WTC11 (cell line): ENCODE results near the gene CTBP1. TPM values are rescaled to one million over a fixed set of nuclear protein-coding genes. Genes with fewer than 3 reads are reported as not detected.

Experiments
- ATAC-seq: fragments of 200-7000 bp; cut with Tn5 transposase; 2 replicates; pipeline ENCODE4 v1.10.0; 2021; ENCODE audit warnings: mild to moderate bottlenecking, moderate library complexity
- CTCF ChIA-PET: fragments of 300-600 bp; sonication (Branson Sonifier 250); formaldehyde crosslinking; loops from one replicate; lab custom pipeline; 2021; ENCODE audit warnings: antibody characterized with exemption; lab: Charles Lee
- POLR2A ChIA-PET: fragments of 350-600 bp; sonication (Branson Sonifier 250); formaldehyde crosslinking; loops from one replicate; lab custom pipeline; 2021; ENCODE audit warnings: antibody characterized with exemption; lab: Charles Lee
- DNase-seq: peaks from one replicate; pipeline ENCODE4 v3.0.0; 2021; ENCODE audit warnings: low spot score
- H3K27ac Mint-ChIP-seq: 2 replicates; pipeline ENCODE4 v1.8.0; 2021; ENCODE audit warnings: mixed read lengths
- H3K27me3 Mint-ChIP-seq: 2 replicates; pipeline ENCODE4 v1.8.0; 2021; ENCODE audit warnings: low read depth, mild to moderate bottlenecking, moderate library complexity, mixed read lengths
- H3K36me3 Mint-ChIP-seq: 2 replicates; pipeline ENCODE4 v1.8.0; 2021; ENCODE audit warnings: mixed read lengths
- H3K4me1 Mint-ChIP-seq: 2 replicates; pipeline ENCODE4 v1.8.0; 2022; ENCODE audit warnings: mixed read lengths
- H3K4me3 Mint-ChIP-seq: 2 replicates; pipeline ENCODE4 v1.8.0; 2021; ENCODE audit warnings: mild to moderate bottlenecking, moderate library complexity, mixed read lengths
- H3K9me3 Mint-ChIP-seq: 2 replicates; pipeline ENCODE4 v1.8.0; 2021; ENCODE audit warnings: mixed read lengths
- CREM ChIP-seq: sonication (generic); formaldehyde crosslinking; IDR thresholded peaks from 2 replicates; pipeline ENCODE4 v1.8.1; 2022; ENCODE audit warnings: mild to moderate bottlenecking, missing genetic modification reagents, moderate library complexity
- ELF4 ChIP-seq: sonication (generic); formaldehyde crosslinking; IDR thresholded peaks from 2 replicates; pipeline ENCODE4 v1.8.1; 2022; ENCODE audit warnings: low read depth, mild to moderate bottlenecking, moderate library complexity, missing genetic modification reagents
- EMX1 ChIP-seq: fragments of 250-450 bp; sonication (Bioruptor Pico); IDR thresholded peaks from 2 replicates; pipeline ENCODE4 v1.8.0; 2021; ENCODE audit warnings: mild to moderate bottlenecking
- FOXJ3 ChIP-seq: sonication (generic); formaldehyde crosslinking; IDR thresholded peaks from 2 replicates; pipeline ENCODE4 v1.9.0; 2021; ENCODE audit warnings: missing genetic modification reagents, mild to moderate bottlenecking, borderline replicate concordance
- FOXK1 ChIP-seq: sonication (generic); formaldehyde crosslinking; IDR thresholded peaks from 2 replicates; pipeline ENCODE4 v1.8.0; 2022; ENCODE audit warnings: mild to moderate bottlenecking, moderate library complexity, missing genetic modification reagents
- GABPB1 ChIP-seq: sonication (generic); formaldehyde crosslinking; IDR thresholded peaks from 2 replicates; pipeline ENCODE4 v1.8.1; 2023; ENCODE audit warnings: mild to moderate bottlenecking, missing genetic modification reagents
- IRF2 ChIP-seq: sonication (generic); formaldehyde crosslinking; IDR thresholded peaks from 2 replicates; pipeline ENCODE4 v1.8.0; 2022; ENCODE audit warnings: low read depth, missing genetic modification reagents, borderline replicate concordance
- MXD4 ChIP-seq: fragments of 250-450 bp; sonication (Bioruptor Pico); IDR thresholded peaks from 2 replicates; pipeline ENCODE4 v1.8.0; 2021; ENCODE audit warnings: mild to moderate bottlenecking, moderate library complexity, borderline replicate concordance
- NFYB ChIP-seq: sonication (generic); formaldehyde crosslinking; conservative IDR thresholded peaks from 2 replicates; pipeline ENCODE4 v1.8.0; 2022; ENCODE audit warnings: low read depth, missing genetic modification reagents
- RORB ChIP-seq: fragments of 250-450 bp; sonication (Bioruptor Pico); IDR thresholded peaks from 2 replicates; pipeline ENCODE4 v1.9.0; 2021; ENCODE audit warnings: mild to moderate bottlenecking
- SOX15 ChIP-seq: fragments of 250-450 bp; sonication (Bioruptor Pico); IDR thresholded peaks from 2 replicates; pipeline ENCODE4 v1.9.0; 2021; ENCODE audit warnings: mild to moderate bottlenecking
- ZNF263 ChIP-seq: sonication (generic); formaldehyde crosslinking; IDR thresholded peaks from 2 replicates; pipeline ENCODE4 v1.8.1; 2022; ENCODE audit warnings: low read depth, mild to moderate bottlenecking, moderate library complexity, missing genetic modification reagents
- ZNF416 ChIP-seq: fragments of 250-450 bp; sonication (Bioruptor Pico); IDR thresholded peaks from 2 replicates; pipeline ENCODE4 v1.9.0; 2021; ENCODE audit warnings: mild to moderate bottlenecking, inconsistent platforms
- total RNA-seq: library from RNA; stranded (reverse); gene quantifications from 3 replicates; pipeline ENCODE4 v1.2.3, GENCODE V29; 2021
- TF ChIP-seq, protein P1 (sequence below): fragments of 250-450 bp; sonication (Bioruptor Pico); IDR thresholded peaks from 2 replicates; pipeline ENCODE4 v2.1.2; 2022; ENCODE audit warnings: mild to moderate bottlenecking, moderate library complexity
- TF ChIP-seq, protein P2 (sequence below): sonication (generic); formaldehyde crosslinking; IDR thresholded peaks from 2 replicates; pipeline ENCODE4 v1.8.1; 2022; ENCODE audit warnings: low read depth, missing genetic modification reagents, borderline replicate concordance
- TF ChIP-seq, protein P3 (sequence below): sonication (generic); formaldehyde crosslinking; IDR thresholded peaks from 2 replicates; pipeline ENCODE4 v1.8.1; 2023; ENCODE audit warnings: mild to moderate bottlenecking, missing genetic modification reagents, moderate library complexity
- TF ChIP-seq, protein P4 (sequence below): sonication (generic); formaldehyde crosslinking; IDR thresholded peaks from 2 replicates; pipeline ENCODE4 v1.8.1; 2022; ENCODE audit warnings: missing genetic modification reagents, borderline replicate concordance
- TF ChIP-seq, protein P5 (sequence below): sonication (generic); formaldehyde crosslinking; IDR thresholded peaks from 2 replicates; pipeline ENCODE4 v1.8.1; 2022; ENCODE audit warnings: low read depth, mild to moderate bottlenecking, moderate library complexity, missing genetic modification reagents, borderline replicate concordance
- TF ChIP-seq, protein P6 (sequence below): fragments of 250-450 bp; sonication (Bioruptor Pico); IDR thresholded peaks from 2 replicates; pipeline ENCODE4 v1.9.0; 2021; ENCODE audit warnings: mild to moderate bottlenecking
- TF ChIP-seq, protein P7 (sequence below): fragments of 250-450 bp; sonication (Bioruptor Pico); conservative IDR thresholded peaks from 2 replicates; pipeline ENCODE4 v1.9.0; 2021; ENCODE audit warnings: mild to moderate bottlenecking
- TF ChIP-seq, protein P8 (sequence below): sonication (generic); formaldehyde crosslinking; IDR thresholded peaks from 2 replicates; pipeline ENCODE4 v1.8.1; 2022; ENCODE audit warnings: mild to moderate bottlenecking, moderate library complexity, missing genetic modification reagents

Gene CTBP1
- total RNA-seq, 1 experiment from 2014 or later, result 143 TPM

DNA sequence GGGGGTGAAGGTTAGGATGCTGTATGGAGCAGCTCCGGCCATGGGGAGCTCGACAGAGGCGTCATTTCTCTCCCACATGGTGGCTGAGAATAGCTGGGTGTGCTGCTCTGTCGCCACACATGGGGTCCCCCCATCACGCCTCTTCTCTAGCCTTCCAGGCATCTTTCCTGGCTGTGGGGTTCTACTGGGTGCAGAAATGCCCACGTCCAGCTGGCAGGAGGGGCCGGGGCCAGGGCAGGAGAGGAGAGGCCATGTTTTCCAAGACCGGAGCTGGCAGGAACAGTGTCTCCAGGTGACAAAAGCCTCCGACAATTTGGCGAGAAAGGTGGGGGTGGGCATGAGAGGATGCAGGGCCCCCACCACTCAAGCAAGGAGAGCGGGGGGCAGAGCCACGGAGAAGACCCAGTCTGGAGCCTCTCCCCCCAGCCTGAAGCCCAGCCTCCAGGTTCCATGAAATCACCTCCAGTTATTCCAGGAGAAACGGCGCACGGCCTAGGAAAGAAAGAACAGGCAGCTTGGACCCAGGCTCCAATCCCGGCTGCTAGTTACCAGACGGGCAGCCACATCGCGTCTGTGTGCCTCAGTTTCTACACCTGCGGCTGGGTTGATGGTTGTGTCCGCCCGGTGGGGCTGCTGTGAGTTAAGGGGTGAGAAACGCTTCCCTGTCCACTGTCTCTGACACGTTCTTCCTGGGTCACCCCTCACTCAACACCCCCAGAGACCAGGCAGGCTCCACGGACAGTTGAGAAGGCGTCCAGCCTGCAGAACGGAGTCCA is 49.2 kb downstream of the CTBP1 start:
- Mint-ChIP-seq H3K4me1 (no peaks in the 10 kb centered on the region), H3K4me3 (no peak overlapping the region), H3K27ac (no peak overlapping the region)

DNA sequence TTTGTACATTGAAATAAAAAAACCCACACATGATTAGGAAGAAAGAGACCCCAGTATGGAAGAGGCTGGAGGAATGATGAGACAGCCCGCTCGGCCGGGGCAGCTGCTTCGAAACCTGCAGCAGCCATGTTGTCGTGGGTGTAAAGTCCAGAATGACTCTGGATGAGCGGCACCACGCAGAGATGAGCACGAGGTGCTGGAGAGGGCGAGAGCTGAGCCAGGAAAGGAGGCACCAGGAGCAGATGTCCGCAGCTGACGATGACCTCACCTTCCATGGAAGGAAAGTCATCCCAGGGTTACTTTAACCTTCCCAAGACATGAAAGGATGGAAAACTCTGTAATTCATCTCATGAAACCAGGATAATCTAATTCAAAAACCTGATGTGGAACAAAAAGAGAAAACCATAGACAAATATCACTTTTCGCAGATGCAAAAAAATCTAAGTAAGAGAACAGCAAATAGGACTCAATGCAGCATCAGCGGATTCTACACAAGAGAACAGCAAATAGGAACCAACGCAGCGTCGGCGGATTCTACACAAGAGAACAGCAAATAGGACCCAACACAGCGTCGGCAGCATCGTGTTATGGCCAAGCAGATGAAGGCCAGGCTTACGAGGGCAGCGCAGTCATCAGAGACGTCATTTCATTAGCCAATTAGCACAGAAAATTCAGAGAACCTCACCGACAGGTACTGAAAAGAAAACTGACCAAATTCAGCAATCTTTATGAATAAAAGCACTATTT is 50.7 kb downstream of the CTBP1 start:
- DNase-seq, result peak; percentile 5
- Mint-ChIP-seq H3K36me3 (no peaks in the 10 kb centered on the region), H3K27me3 (no peaks in the 10 kb centered on the region), H3K9me3 (no peaks in the 10 kb centered on the region), H3K4me3 (no peak overlapping the region), H3K27ac (no peak overlapping the region), H3K4me1 (no peaks in the 10 kb centered on the region)
- ChIA-PET CTCF (interaction anchor here (0.9 to 1.2 kb wide), 2 partner anchors 88 to 470 kb away, joined by 3 read pairs; no protein-coding TSS in a partner anchor), POLR2A (no interaction called here)
- ATAC-seq, result no peak
- TF ChIP-seq, protein P1, sequence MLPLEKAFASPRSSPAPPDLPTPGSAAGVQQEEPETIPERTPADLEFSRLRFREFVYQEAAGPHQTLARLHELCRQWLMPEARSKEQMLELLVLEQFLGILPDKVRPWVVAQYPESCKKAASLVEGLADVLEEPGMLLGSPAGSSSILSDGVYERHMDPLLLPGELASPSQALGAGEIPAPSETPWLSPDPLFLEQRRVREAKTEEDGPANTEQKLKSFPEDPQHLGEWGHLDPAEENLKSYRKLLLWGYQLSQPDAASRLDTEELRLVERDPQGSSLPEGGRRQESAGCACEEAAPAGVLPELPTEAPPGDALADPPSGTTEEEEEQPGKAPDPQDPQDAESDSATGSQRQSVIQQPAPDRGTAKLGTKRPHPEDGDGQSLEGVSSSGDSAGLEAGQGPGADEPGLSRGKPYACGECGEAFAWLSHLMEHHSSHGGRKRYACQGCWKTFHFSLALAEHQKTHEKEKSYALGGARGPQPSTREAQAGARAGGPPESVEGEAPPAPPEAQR (CRISPR knock-in tag), result no peak
- TF ChIP-seq, protein P2, sequence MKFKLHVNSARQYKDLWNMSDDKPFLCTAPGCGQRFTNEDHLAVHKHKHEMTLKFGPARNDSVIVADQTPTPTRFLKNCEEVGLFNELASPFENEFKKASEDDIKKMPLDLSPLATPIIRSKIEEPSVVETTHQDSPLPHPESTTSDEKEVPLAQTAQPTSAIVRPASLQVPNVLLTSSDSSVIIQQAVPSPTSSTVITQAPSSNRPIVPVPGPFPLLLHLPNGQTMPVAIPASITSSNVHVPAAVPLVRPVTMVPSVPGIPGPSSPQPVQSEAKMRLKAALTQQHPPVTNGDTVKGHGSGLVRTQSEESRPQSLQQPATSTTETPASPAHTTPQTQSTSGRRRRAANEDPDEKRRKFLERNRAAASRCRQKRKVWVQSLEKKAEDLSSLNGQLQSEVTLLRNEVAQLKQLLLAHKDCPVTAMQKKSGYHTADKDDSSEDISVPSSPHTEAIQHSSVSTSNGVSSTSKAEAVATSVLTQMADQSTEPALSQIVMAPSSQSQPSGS (CRISPR knock-in tag), result no peak
- TF ChIP-seq RORB (CRISPR knock-in tag) (no peak), EMX1 (CRISPR knock-in tag) (no peak), ZNF263 (CRISPR knock-in tag) (no peak), CREM (CRISPR knock-in tag) (no peak), IRF2 (no peak)
- TF ChIP-seq, protein P3, sequence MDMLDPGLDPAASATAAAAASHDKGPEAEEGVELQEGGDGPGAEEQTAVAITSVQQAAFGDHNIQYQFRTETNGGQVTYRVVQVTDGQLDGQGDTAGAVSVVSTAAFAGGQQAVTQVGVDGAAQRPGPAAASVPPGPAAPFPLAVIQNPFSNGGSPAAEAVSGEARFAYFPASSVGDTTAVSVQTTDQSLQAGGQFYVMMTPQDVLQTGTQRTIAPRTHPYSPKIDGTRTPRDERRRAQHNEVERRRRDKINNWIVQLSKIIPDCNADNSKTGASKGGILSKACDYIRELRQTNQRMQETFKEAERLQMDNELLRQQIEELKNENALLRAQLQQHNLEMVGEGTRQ (CRISPR knock-in tag), result no peak
- TF ChIP-seq, protein P4, sequence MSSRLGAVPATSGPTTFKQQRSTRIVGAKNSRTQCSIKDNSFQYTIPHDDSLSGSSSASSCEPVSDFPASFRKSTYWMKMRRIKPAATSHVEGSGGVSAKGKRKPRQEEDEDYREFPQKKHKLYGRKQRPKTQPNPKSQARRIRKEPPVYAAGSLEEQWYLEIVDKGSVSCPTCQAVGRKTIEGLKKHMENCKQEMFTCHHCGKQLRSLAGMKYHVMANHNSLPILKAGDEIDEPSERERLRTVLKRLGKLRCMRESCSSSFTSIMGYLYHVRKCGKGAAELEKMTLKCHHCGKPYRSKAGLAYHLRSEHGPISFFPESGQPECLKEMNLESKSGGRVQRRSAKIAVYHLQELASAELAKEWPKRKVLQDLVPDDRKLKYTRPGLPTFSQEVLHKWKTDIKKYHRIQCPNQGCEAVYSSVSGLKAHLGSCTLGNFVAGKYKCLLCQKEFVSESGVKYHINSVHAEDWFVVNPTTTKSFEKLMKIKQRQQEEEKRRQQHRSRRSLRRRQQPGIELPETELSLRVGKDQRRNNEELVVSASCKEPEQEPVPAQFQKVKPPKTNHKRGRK (CRISPR knock-in tag), result no peak

More for the DNA sequence above, 49.2 kb downstream of the CTBP1 start:
- ATAC-seq (no peak), DNase-seq (peak; percentile 7)
- ChIA-PET POLR2A (no interaction called here), CTCF (interaction anchor here (1.4 kb wide), 1 partner anchor 86 kb away, joined by 6 read pairs; the partner anchor contains the start of gene RNF212)
- Mint-ChIP-seq H3K36me3 (no peaks in the 10 kb centered on the region), H3K27me3 (no peaks in the 10 kb centered on the region), H3K9me3 (no peaks in the 10 kb centered on the region)
- TF ChIP-seq, protein P5, sequence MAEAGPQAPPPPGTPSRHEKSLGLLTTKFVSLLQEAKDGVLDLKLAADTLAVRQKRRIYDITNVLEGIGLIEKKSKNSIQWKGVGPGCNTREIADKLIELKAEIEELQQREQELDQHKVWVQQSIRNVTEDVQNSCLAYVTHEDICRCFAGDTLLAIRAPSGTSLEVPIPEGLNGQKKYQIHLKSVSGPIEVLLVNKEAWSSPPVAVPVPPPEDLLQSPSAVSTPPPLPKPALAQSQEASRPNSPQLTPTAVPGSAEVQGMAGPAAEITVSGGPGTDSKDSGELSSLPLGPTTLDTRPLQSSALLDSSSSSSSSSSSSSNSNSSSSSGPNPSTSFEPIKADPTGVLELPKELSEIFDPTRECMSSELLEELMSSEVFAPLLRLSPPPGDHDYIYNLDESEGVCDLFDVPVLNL (CRISPR knock-in tag), result no peak
- TF ChIP-seq SOX15 (CRISPR knock-in tag) (no peak), FOXJ3 (CRISPR knock-in tag) (no peak), MXD4 (CRISPR knock-in tag) (no peak), FOXK1 (CRISPR knock-in tag) (no peak), NFYB (CRISPR knock-in tag) (no peak), GABPB1 (no peak), ZNF416 (CRISPR knock-in tag) (no peak), ELF4 (CRISPR knock-in tag) (no peak)
- TF ChIP-seq, protein P6, sequence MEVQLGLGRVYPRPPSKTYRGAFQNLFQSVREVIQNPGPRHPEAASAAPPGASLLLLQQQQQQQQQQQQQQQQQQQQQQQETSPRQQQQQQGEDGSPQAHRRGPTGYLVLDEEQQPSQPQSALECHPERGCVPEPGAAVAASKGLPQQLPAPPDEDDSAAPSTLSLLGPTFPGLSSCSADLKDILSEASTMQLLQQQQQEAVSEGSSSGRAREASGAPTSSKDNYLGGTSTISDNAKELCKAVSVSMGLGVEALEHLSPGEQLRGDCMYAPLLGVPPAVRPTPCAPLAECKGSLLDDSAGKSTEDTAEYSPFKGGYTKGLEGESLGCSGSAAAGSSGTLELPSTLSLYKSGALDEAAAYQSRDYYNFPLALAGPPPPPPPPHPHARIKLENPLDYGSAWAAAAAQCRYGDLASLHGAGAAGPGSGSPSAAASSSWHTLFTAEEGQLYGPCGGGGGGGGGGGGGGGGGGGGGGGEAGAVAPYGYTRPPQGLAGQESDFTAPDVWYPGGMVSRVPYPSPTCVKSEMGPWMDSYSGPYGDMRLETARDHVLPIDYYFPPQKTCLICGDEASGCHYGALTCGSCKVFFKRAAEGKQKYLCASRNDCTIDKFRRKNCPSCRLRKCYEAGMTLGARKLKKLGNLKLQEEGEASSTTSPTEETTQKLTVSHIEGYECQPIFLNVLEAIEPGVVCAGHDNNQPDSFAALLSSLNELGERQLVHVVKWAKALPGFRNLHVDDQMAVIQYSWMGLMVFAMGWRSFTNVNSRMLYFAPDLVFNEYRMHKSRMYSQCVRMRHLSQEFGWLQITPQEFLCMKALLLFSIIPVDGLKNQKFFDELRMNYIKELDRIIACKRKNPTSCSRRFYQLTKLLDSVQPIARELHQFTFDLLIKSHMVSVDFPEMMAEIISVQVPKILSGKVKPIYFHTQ, result no peak
- TF ChIP-seq, protein P7, sequence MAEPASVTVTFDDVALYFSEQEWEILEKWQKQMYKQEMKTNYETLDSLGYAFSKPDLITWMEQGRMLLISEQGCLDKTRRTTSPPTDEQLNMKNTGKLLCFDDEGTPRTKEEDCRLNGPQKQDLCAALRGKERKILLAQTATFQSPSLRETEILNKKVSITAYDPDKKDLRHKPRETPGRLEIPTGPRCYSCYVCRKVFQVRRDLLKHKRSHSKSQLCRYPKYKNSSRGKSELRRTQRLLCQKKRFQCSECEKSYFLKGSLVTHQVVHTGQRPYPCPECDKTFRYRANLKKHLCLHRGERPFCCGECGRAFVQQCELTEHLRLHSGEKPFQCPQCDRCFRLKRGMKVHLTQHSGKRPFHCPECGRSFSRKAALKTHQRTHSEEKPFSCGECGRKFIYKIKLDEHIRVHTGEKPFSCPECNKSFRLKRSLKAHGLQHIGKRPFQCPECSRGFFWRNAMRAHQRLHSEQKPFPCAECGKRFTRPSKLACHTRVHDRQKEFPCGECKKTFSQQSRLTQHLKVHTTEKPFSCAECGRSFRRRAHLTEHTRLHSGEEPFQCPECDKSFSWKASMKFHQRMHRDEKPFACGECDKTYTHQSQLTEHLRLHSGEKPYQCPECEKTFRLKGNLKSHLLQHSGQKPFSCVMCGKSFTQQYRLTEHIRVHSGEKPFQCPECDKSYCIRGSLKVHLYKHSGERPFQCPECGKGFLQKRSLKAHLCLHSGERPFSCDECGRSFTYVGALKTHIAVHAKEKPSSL (CRISPR knock-in tag), result no peak
- TF ChIP-seq, protein P8, sequence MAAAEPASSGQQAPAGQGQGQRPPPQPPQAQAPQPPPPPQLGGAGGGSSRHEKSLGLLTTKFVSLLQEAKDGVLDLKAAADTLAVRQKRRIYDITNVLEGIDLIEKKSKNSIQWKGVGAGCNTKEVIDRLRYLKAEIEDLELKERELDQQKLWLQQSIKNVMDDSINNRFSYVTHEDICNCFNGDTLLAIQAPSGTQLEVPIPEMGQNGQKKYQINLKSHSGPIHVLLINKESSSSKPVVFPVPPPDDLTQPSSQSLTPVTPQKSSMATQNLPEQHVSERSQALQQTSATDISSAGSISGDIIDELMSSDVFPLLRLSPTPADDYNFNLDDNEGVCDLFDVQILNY (CRISPR knock-in tag), result no peak
